OCI-LY1 (cell line): Measurements from ENCODE around the gene SLC22A17.

Experiments
- H2AFZ ChIP-seq: fragments of 200-600 bp; sonication (generic), shearing (Covaris generic); 2 replicates; pipeline ENCODE4 v1.6.0; 2014; ENCODE audit warnings: antibody characterized with exemption, mild to moderate bottlenecking, low read length
- H3F3A ChIP-seq: fragments of 200-600 bp; sonication (generic), shearing (Covaris generic); 2 replicates; pipeline ENCODE4 v1.6.0; 2014; ENCODE audit warnings: mild to moderate bottlenecking, antibody characterized with exemption, low read length, moderate library complexity; ENCODE audit not compliant: insufficient read depth
- H3K27ac ChIP-seq: fragments of 200-600 bp; sonication (generic); 2 replicates; pipeline ENCODE4 v1.5.1; 2014; ENCODE audit warnings: low read length, mixed run types, mild to moderate bottlenecking, low read depth; ENCODE audit not compliant: poor library complexity, severe bottlenecking
- H3K27me3 ChIP-seq: fragments of 200-600 bp; sonication (generic); 2 replicates; pipeline ENCODE4 v1.6.0; 2014; ENCODE audit warnings: antibody characterized with exemption, mild to moderate bottlenecking, low read length, moderate library complexity; ENCODE audit not compliant: insufficient read depth
- H3K36me3 ChIP-seq: fragments of 200-600 bp; sonication (generic); 2 replicates; pipeline ENCODE4 v1.6.1; 2014; ENCODE audit warnings: mild to moderate bottlenecking, antibody characterized with exemption, low read length, moderate library complexity, mixed read lengths; ENCODE audit not compliant: insufficient read depth
- H3K4me1 ChIP-seq: fragments of 200-600 bp; sonication (generic); 2 replicates; pipeline ENCODE4 v1.5.1; 2014; ENCODE audit warnings: mild to moderate bottlenecking, low read length, moderate library complexity; ENCODE audit not compliant: insufficient read depth, severe bottlenecking
- H3K4me2 ChIP-seq: fragments of 200-600 bp; sonication (generic), shearing (Covaris generic); 2 replicates; pipeline ENCODE4 v1.6.1; 2014; ENCODE audit warnings: low read length
- H3K4me3 ChIP-seq: fragments of 200-600 bp; sonication (generic); 2 replicates; pipeline ENCODE4 v1.5.1; 2014; ENCODE audit warnings: low read length, low read depth, mild to moderate bottlenecking, mixed read lengths; ENCODE audit not compliant: poor library complexity, severe bottlenecking
- H3K79me2 ChIP-seq: fragments of 200-600 bp; shearing (Covaris generic); 2 replicates; pipeline ENCODE4 v1.6.1; 2016; ENCODE audit warnings: mixed run types, low read length, mixed read lengths; ENCODE audit not compliant: insufficient read depth
- H3K9ac ChIP-seq: fragments of 200-600 bp; sonication (generic), shearing (Covaris generic); 2 replicates; pipeline ENCODE4 v1.6.1; 2014; ENCODE audit warnings: mild to moderate bottlenecking, low read length, mixed read lengths
- H3K9me2 ChIP-seq: fragments of 200-600 bp; sonication (generic), shearing (Covaris generic); 2 replicates; pipeline ENCODE4 v1.6.1; 2014; ENCODE audit warnings: low read depth, mild to moderate bottlenecking, low read length, mixed read lengths
- H3K9me3 ChIP-seq: fragments of 200-600 bp; shearing (Covaris generic); 2 replicates; pipeline ENCODE4 v1.6.1; 2014; ENCODE audit warnings: low read length, mixed read lengths
- H4K20me1 ChIP-seq: fragments of 200-600 bp; sonication (generic), shearing (Covaris generic); 2 replicates; pipeline ENCODE4 v1.6.0; 2016; ENCODE audit warnings: mild to moderate bottlenecking, low read length; ENCODE audit not compliant: insufficient read depth
- CTCF ChIP-seq: fragments of 200-600 bp; sonication (generic), shearing (Covaris generic); IDR thresholded peaks from 2 replicates; pipeline ENCODE4 v1.5.1; 2017; ENCODE audit warnings: mild to moderate bottlenecking, antibody characterized with exemption, low read length, moderate library complexity, mixed read lengths
- EZH2 ChIP-seq: fragments of 200-600 bp; sonication (generic), shearing (Covaris generic); IDR thresholded peaks from 2 replicates; pipeline ENCODE4 v1.8.0; 2017; ENCODE audit warnings: borderline replicate concordance, mixed run types, mild to moderate bottlenecking, antibody characterized with exemption, low read length, moderate library complexity, mixed read lengths

SLC22A17 gene

GRCh38 chr14:23381871-23382270, 29.2 kb upstream of the SLC22A17 start:
- no peaks in the 10 kb centered on the region for H3K36me3 ChIP-seq
- H3K27me3 ChIP-seq: peaks cover 7% of the 10 kb centered on the region; the same call in 1 of the 2 replicates
- no peak overlapping the region for H3K9ac ChIP-seq
- no peak overlapping the region for H3K27ac ChIP-seq
- H3F3A ChIP-seq: no peaks in the 10 kb centered on the region
- no peak overlapping the region for H3K4me3 ChIP-seq
- H3K79me2 ChIP-seq: no peaks in the 10 kb centered on the region
- no peak overlapping the region for H3K4me2 ChIP-seq
- TF ChIP-seq CTCF (no peak), EZH2 (no peak)
- no peaks in the 10 kb centered on the region for H4K20me1 ChIP-seq
- no peak overlapping the region for H2AFZ ChIP-seq
- no peaks in the 10 kb centered on the region for H3K9me2 ChIP-seq
- H3K9me3 ChIP-seq: no peaks in the 10 kb centered on the region
- H3K4me1 ChIP-seq: no peaks in the 10 kb centered on the region

- H3K9me2 ChIP-seq: no peaks in the 10 kb centered on the region
- no peak overlapping the region for H3K27ac ChIP-seq
- no peak overlapping the region for H2AFZ ChIP-seq
- no peak overlapping the region for H3K9ac ChIP-seq
- H3K4me2 ChIP-seq: no peak overlapping the region
- no peaks in the 10 kb centered on the region for H4K20me1 ChIP-seq
- peaks cover 7% of the 10 kb centered on the region; the same call in 1 of the 2 replicates for H3K27me3 ChIP-seq
- TF ChIP-seq EZH2 (no peak), CTCF (no peak)
- H3K36me3 ChIP-seq: no peaks in the 10 kb centered on the region
- H3K4me3 ChIP-seq: no peak overlapping the region
- no peaks in the 10 kb centered on the region for H3F3A ChIP-seq
- no peaks in the 10 kb centered on the region for H3K79me2 ChIP-seq
- H3K4me1 ChIP-seq: no peaks in the 10 kb centered on the region
- no peaks in the 10 kb centered on the region for H3K9me3 ChIP-seq
Observed at GRCh38 chr14:23380976-23381375, 28.3 kb upstream of the SLC22A17 start.

GRCh38 chr14:23380197-23380914, 27.7 kb upstream of the SLC22A17 start:
- no peaks in the 10 kb centered on the region for H3K9me2 ChIP-seq
- H3K27me3 ChIP-seq: peaks cover 5% of the 10 kb centered on the region; the same call in 1 of the 2 replicates
- no peaks in the 10 kb centered on the region for H4K20me1 ChIP-seq
- no peak overlapping the region for H3K4me3 ChIP-seq
- H3K4me2 ChIP-seq: no peak overlapping the region
- H3K9me3 ChIP-seq: no peaks in the 10 kb centered on the region
- no peaks in the 10 kb centered on the region for H3K4me1 ChIP-seq
- no peaks in the 10 kb centered on the region for H3K36me3 ChIP-seq
- no peak overlapping the region for H3K9ac ChIP-seq
- no peaks in the 10 kb centered on the region for H3F3A ChIP-seq
- TF ChIP-seq EZH2 (no peak), CTCF (no peak; the same call in 1 of the 2 replicates)
- no peaks in the 10 kb centered on the region for H3K79me2 ChIP-seq
- no peak overlapping the region for H3K27ac ChIP-seq
- no peak overlapping the region for H2AFZ ChIP-seq
